Esophagus squamous epithelium (tissue), 5 donors: Measurements from ENCODE around the gene KDF1. TPM values are rescaled to one million over a fixed set of nuclear protein-coding genes. Genes with fewer than 3 reads are reported as not detected.

ENCODE experiments used
- DNase-seq: peaks from one replicate; lab custom pipeline; 2025; lab: John Stamatoyannopoulos, UW
- H3K27ac ChIP-seq, 4 donors: fragments of 200-600 bp; sonication (generic); one replicate each; pipeline ENCODE4 v1.5.1; 2016 to 2019; ENCODE audit warnings: mild to moderate bottlenecking in 1 of 4
- H3K27me3 ChIP-seq, 4 donors: fragments of 200-600 bp; sonication (generic); 1 replicate in 3 of 4; 2 replicates in 1 of 4; pipeline versions ENCODE4 v1.5.1 to v1.6.0; 2017 to 2021; ENCODE audit warnings: antibody characterized with exemption in 1 of 4
- H3K36me3 ChIP-seq, 3 donors: fragments of 200-600 bp; sonication (generic); one replicate each; pipeline ENCODE4 v1.5.1; 2016 to 2019
- H3K4me1 ChIP-seq, 3 donors: fragments of 200-600 bp; sonication (generic); one replicate each; pipeline ENCODE4 v1.5.1; 2017 to 2019
- H3K4me3 ChIP-seq, 4 donors: fragments of 200-600 bp; sonication (generic); 1 replicate in 3 of 4; 2 replicates in 1 of 4; pipeline ENCODE4 v1.5.1; 2016 to 2019; ENCODE audit warnings: mild to moderate bottlenecking in 2 of 4, moderate library complexity in 1 of 4
- H3K9me3 ChIP-seq, 3 donors: fragments of 200-600 bp; sonication (generic); one replicate each; pipeline ENCODE4 v1.5.1; 2016 to 2019
- CTCF ChIP-seq, 6 experiments: fragments of 450-650 bp in 4 of 6; fragments of 200-600 bp in 2 of 6; sonication (generic) in 2 of 6; IDR thresholded peaks; one replicate each; pipeline ENCODE4 v1.5.1; 2016 to 2019; ENCODE audit warnings: antibody characterized with exemption in 6 of 6, mild to moderate bottlenecking in 4 of 6, moderate library complexity in 4 of 6
- POLR2A ChIP-seq, 4 donors: fragments of 450-650 bp; IDR thresholded peaks; one replicate each; pipeline ENCODE4 v1.6.1; 2017; ENCODE audit warnings: antibody characterized with exemption in 4 of 4, mild to moderate bottlenecking in 4 of 4, moderate library complexity in 3 of 4
- WGBS, 2 donors: methylation state at CpG; one replicate each; pipeline ENCODE4 v1.1.5; 2018; 5-methylcytosine and 5-hydroxymethylcytosine counted together
- intact Hi-C: fragments of 100-400 bp; cut with DNase I; formaldehyde crosslinking; loops from one replicate; pipeline ENCODE4 v1.15.0; 2022
- total RNA-seq, 4 donors: library from RNA; depleted of rRNA; stranded (reverse); fragments of >200 nt; gene quantifications; one replicate each; pipeline ENCODE4 v1.1.0, GENCODE V29; 2016
- donor health status: DM: yes; HTN: yes; CAD: no.

Gene KDF1
- total RNA-seq, 4 donors from 2014 or later: 18.4 to 25.6 (median 19.6) TPM

- H3K27ac ChIP-seq: peak overlapping the region in 2 of 4 donors; percentile 50 to 52
Observed at GRCh38 chr1:26976621-26977510, 16.6 kb upstream of the KDF1 start.

GRCh38 chr1:26972821-26973220, 12.6 kb upstream of the KDF1 start:
- intact Hi-C loops: no loop called here
- TF ChIP-seq POLR2A (IDR thresholded peaks at IDR 0.05) (no peak), CTCF (IDR thresholded peaks at IDR 0.05) (no peak)
- WGBS, 2 donors: 82 to 88% methylated on average over 2 to 3 of the region's 4 CpGs
- no peak for DNase-seq
- H3K4me3 ChIP-seq: no peak overlapping the region
- peaks cover 0 to 27% (median 0%) of the 10 kb centered on the region in 4 donors for H3K27me3 ChIP-seq
- H3K9me3 ChIP-seq: no peaks in the 10 kb centered on the region
- peaks cover 7 to 60% (median 16%) of the 10 kb centered on the region in 3 donors for H3K4me1 ChIP-seq
- peak overlapping the region in 2 of 4 donors; percentile 61 to 85 for H3K27ac ChIP-seq
- no peaks in the 10 kb centered on the region for H3K36me3 ChIP-seq

More at GRCh38 chr1:26976621-26977510, 16.6 kb upstream of the KDF1 start:
- TF ChIP-seq CTCF (IDR thresholded peaks at IDR 0.05): no peak
- TF ChIP-seq POLR2A (IDR thresholded peaks at IDR 0.05): no peak
- 65 to 80% methylated on average over 3 of the region's 3 CpGs for WGBS, 2 donors
- intact Hi-C loops: no loop called here
- H3K36me3 ChIP-seq: no peaks in the 10 kb centered on the region
- DNase-seq: no peak
- H3K27me3 ChIP-seq: peaks cover 0 to 3% (median 0%) of the 10 kb centered on the region in 4 donors
- H3K9me3 ChIP-seq: no peaks in the 10 kb centered on the region
- H3K4me3 ChIP-seq: no peak overlapping the region
- H3K4me1 ChIP-seq: peaks cover 0 to 37% (median 4%) of the 10 kb centered on the region in 3 donors

- no peaks in the 10 kb centered on the region for H3K9me3 ChIP-seq
- WGBS, 2 donors: 59 to 60% methylated on average over 4 to 6 of the region's 6 CpGs
- TF ChIP-seq POLR2A (IDR thresholded peaks at IDR 0.05) (no peak), CTCF (IDR thresholded peaks at IDR 0.05) (no peak)
- intact Hi-C loops: no loop called here
- H3K27me3 ChIP-seq: peaks cover 0 to 28% (median 0%) of the 10 kb centered on the region in 4 donors
- H3K4me1 ChIP-seq: peaks cover 7 to 56% (median 16%) of the 10 kb centered on the region in 3 donors
- no peak for DNase-seq
- H3K36me3 ChIP-seq: no peaks in the 10 kb centered on the region
- peak overlapping the region in 3 of 4 donors; percentile 61 to 85 (median 69) for H3K27ac ChIP-seq
- H3K4me3 ChIP-seq: no peak overlapping the region
Observed at GRCh38 chr1:26972390-26972789, 12.1 kb upstream of the KDF1 start.

- intact Hi-C loops: no loop called here
- no peak for DNase-seq
- Histone ChIP-seq H3K27me3 (peaks cover 0 to 30% (median 0%) of the 10 kb centered on the region in 4 donors), H3K4me1 (peaks cover 7 to 52% (median 16%) of the 10 kb centered on the region in 3 donors), H3K36me3 (no peaks in the 10 kb centered on the region), H3K27ac (peak overlapping the region; percentile 28 to 85 (median 65)), H3K4me3 (no peak overlapping the region), H3K9me3 (no peaks in the 10 kb centered on the region)
- TF ChIP-seq POLR2A (IDR thresholded peaks at IDR 0.05) (no peak), CTCF (IDR thresholded peaks at IDR 0.05) (no peak)
- WGBS, 2 donors: 72 to 82% methylated on average over 2 to 3 of the region's 3 CpGs
Observed at GRCh38 chr1:26971590-26971989, 11.3 kb upstream of the KDF1 start.

- no peak overlapping the region for H3K4me3 ChIP-seq
- no peak for DNase-seq
- no peaks in the 10 kb centered on the region for H3K9me3 ChIP-seq
- H3K27me3 ChIP-seq: peaks cover 0 to 37% (median 0%) of the 10 kb centered on the region in 4 donors
- WGBS, 2 donors: 33 to 45% methylated on average over 5 to 6 of the region's 7 CpGs
- H3K4me1 ChIP-seq: peaks cover 7 to 47% (median 16%) of the 10 kb centered on the region in 3 donors
- intact Hi-C loops: no loop called here
- no peak for TF ChIP-seq CTCF (IDR thresholded peaks at IDR 0.05)
- no peak for TF ChIP-seq POLR2A (IDR thresholded peaks at IDR 0.05)
- peak overlapping the region; percentile 34 to 85 (median 65) for H3K27ac ChIP-seq
- H3K36me3 ChIP-seq: no peaks in the 10 kb centered on the region
Observed at GRCh38 chr1:26970810-26971209, 10.5 kb upstream of the KDF1 start.
